HG03469 (cell line): ENCODE measurements around the gene UPK1B.
"Not testable (repeated sequence)": the region's sequence is repeated elsewhere in the genome, so short reads cannot be mapped to it uniquely, and the experiment has no call there.

Experiments used
- ATAC-seq: cut with Tn5 transposase; IDR thresholded peaks from one replicate; pipeline ENCODE4 v1.9.1; 2021; ENCODE audit warnings: mild to moderate bottlenecking, moderate library complexity, moderate number of reproducible peaks; ENCODE audit not compliant: unreplicated experiment

UPK1B gene

GRCh38 chr3:119173325-119173724 lies at the start of gene UPK1B:
UPK1B (plus strand) TSS chr3:119173598; CDS start chr3:119186742, 13,144 bp downstream.
- no peak for ATAC-seq

- no peak for ATAC-seq
These were observed 48.1 kb upstream of the UPK1B start for GRCh38 chr3:119125342-119125741.

- no peak for ATAC-seq
These were observed 47.5 kb upstream of the UPK1B start for GRCh38 chr3:119125742-119126504.

GRCh38 chr3:119130291-119130690 lies 43.1 kb upstream of the UPK1B start:
- not testable (repeated sequence) for ATAC-seq

GRCh38 chr3:119132291-119132690 lies 41.1 kb upstream of the UPK1B start:
- ATAC-seq: not testable (repeated sequence)

- not testable (repeated sequence) for ATAC-seq
These were observed 34.0 kb upstream of the UPK1B start for GRCh38 chr3:119139360-119139759.

GRCh38 chr3:119140466-119140865 lies 32.9 kb upstream of the UPK1B start:
- no peak for ATAC-seq

GRCh38 chr3:119145128-119145499 lies 28.3 kb upstream of the UPK1B start:
- ATAC-seq: no peak

GRCh38 chr3:119145500-119146167 lies 27.8 kb upstream of the UPK1B start, which contains the start of gene TEX55:
TEX55 (plus strand) TSS chr3:119146165; CDS start chr3:119146190, 25 bp downstream.
- ATAC-seq: peak; percentile 49

GRCh38 chr3:119146578-119147375 lies 26.6 kb upstream of the UPK1B start:
- no peak for ATAC-seq

GRCh38 chr3:119147494-119147893 lies 25.9 kb upstream of the UPK1B start:
- ATAC-seq: no peak

- no peak for ATAC-seq
These were observed 24.8 kb upstream of the UPK1B start for GRCh38 chr3:119148493-119149180.

- ATAC-seq: no peak
These were observed 23.9 kb upstream of the UPK1B start for GRCh38 chr3:119149484-119149883.

- ATAC-seq: no peak
These were observed 16.5 kb upstream of the UPK1B start for GRCh38 chr3:119156868-119157267.

- no peak for ATAC-seq
These were observed 15.4 kb upstream of the UPK1B start for GRCh38 chr3:119157971-119158370.

- ATAC-seq: no peak
These were observed 13.0 kb upstream of the UPK1B start for GRCh38 chr3:119160361-119160760.

- no peak for ATAC-seq
These were observed 12.6 kb upstream of the UPK1B start for GRCh38 chr3:119160815-119161214.

GRCh38 chr3:119161240-119161639 lies 12.2 kb upstream of the UPK1B start:
- ATAC-seq: no peak

- ATAC-seq: not testable (repeated sequence)
These were observed 8.7 kb upstream of the UPK1B start for GRCh38 chr3:119164745-119165144.

GRCh38 chr3:119170821-119171220 lies 2.6 kb upstream of the UPK1B start:
- no peak for ATAC-seq
